Natural killer cell (primary cell): ENCODE measurements around the gene CTBP1. TPM values are rescaled to one million over a fixed set of nuclear protein-coding genes. Genes with fewer than 3 reads are reported as not detected.

Experiments used
- ATAC-seq, 3 donors: fragments of 150-1000 bp in 2 of 3; fragments of 200-7000 bp in 1 of 3; cut with Tn5 transposase; 1 replicate in 1 of 3; 2 replicates in 2 of 3; pipeline ENCODE4 v1.10.0; 2021; ENCODE audit warnings: mild to moderate bottlenecking in 2 of 3, moderate library complexity in 2 of 3
- DNase-seq, 2 donors: peaks; one replicate each; pipeline versions ENCODE4 v3.0.0 to v3.0.0-alpha.2; 2013 to 2021; ENCODE audit warnings: mixed read lengths in 1 of 2
- H3K27ac ChIP-seq: one replicate; pipeline ENCODE4 v1.5.1; 2013; ENCODE audit warnings: mild to moderate bottlenecking, low read length
- H3K27me3 ChIP-seq: one replicate; pipeline ENCODE4 v1.6.1; 2013; ENCODE audit warnings: low read length; ENCODE audit not compliant: control insufficient read depth, insufficient read depth
- H3K36me3 ChIP-seq: one replicate; pipeline ENCODE4 v1.6.1; 2013; ENCODE audit warnings: low read length; ENCODE audit not compliant: control insufficient read depth, insufficient read depth
- H3K4me1 ChIP-seq: one replicate; pipeline ENCODE4 v1.6.1; 2013; ENCODE audit warnings: low read length; ENCODE audit not compliant: control insufficient read depth, insufficient read depth
- H3K4me3 ChIP-seq: one replicate; pipeline ENCODE4 v1.5.1; 2013; ENCODE audit warnings: low read length
- H3K9me3 ChIP-seq: one replicate; pipeline ENCODE4 v1.6.1; 2013; ENCODE audit warnings: low read length; ENCODE audit not compliant: control insufficient read depth, insufficient read depth
- H3K27ac Mint-ChIP-seq, 2 donors: one replicate each; pipeline ENCODE4 v1.8.0; 2022; ENCODE audit warnings: mild to moderate bottlenecking in 2 of 2, mixed read lengths in 2 of 2, moderate library complexity in 1 of 2
- H3K27me3 Mint-ChIP-seq, 2 donors: one replicate each; pipeline ENCODE4 v1.8.0; 2022; ENCODE audit warnings: low read depth in 2 of 2, mixed read lengths in 2 of 2
- H3K36me3 Mint-ChIP-seq: one replicate; pipeline ENCODE4 v1.8.0; 2022; ENCODE audit warnings: mixed read lengths
- H3K4me1 Mint-ChIP-seq, 2 donors: one replicate each; pipeline ENCODE4 v1.8.0; 2022; ENCODE audit warnings: mixed read lengths in 2 of 2
- H3K4me3 Mint-ChIP-seq: one replicate; pipeline ENCODE4 v1.8.0; 2022; ENCODE audit warnings: mild to moderate bottlenecking, moderate library complexity, mixed read lengths
- H3K9me3 Mint-ChIP-seq, 2 donors: one replicate each; pipeline ENCODE4 v1.8.0; 2022; ENCODE audit warnings: mixed read lengths in 2 of 2
- CTCF ChIP-seq: fragments of 200-600 bp; IDR thresholded peaks from one replicate; pipeline ENCODE4 v1.8.0; 2022; ENCODE audit warnings: antibody characterized with exemption
- WGBS: methylation state at CpG from one replicate; pipeline ENCODE4 v1.1.7; 2013; ENCODE audit warnings: missing lambda C conversion rate; ENCODE audit not compliant: insufficient coverage; 5-methylcytosine and 5-hydroxymethylcytosine counted together
- intact Hi-C: fragments of 100-400 bp; cut with micrococcal nuclease; formaldehyde crosslinking; loops from one replicate; pipeline ENCODE4 v1.14.2; 2022
- total RNA-seq, 4 donors: library from RNA; stranded (reverse); fragments of 120-200 nt in 1 of 4; gene quantifications; one replicate each; pipeline versions ENCODE4 v1.2.3 to v1.2.4, GENCODE V29; 2013 to 2022

CTBP1 gene
- total RNA-seq, 3 donors from 2014 or later (not counting 1 experiment from before 2014, with no cell fraction given) = 384 to 388 (median 388) TPM

- ATAC-seq (peak; percentile 61 to 87 (median 85)), DNase-seq (peak; percentile 79 to 87)
- no peaks in the 10 kb centered on the region for H3K36me3 ChIP-seq
- 48% methylated on average over 27 of the region's 28 CpGs for WGBS
- H3K27ac ChIP-seq = peak overlapping the region; percentile 82
- peaks cover 71% of the 10 kb centered on the region for H3K4me1 ChIP-seq
- intact Hi-C loops = loop anchor here (1.0 to 2.0 kb wide), 3 partner anchors 10 to 69 kb away; no protein-coding TSS in a partner anchor
- H3K27me3 ChIP-seq = peaks cover 3% of the 10 kb centered on the region
- Mint-ChIP-seq H3K4me1 (peaks cover 60 to 88% of the 10 kb centered on the region in 2 donors), H3K36me3 (peaks cover 24% of the 10 kb centered on the region), H3K27ac (peak overlapping the region; percentile 9 to 79), H3K27me3 (no peaks in the 10 kb centered on the region), H3K9me3 (peaks cover 5 to 12% of the 10 kb centered on the region in 2 donors), H3K4me3 (peak overlapping the region; percentile 2)
- H3K9me3 ChIP-seq = peaks cover 10% of the 10 kb centered on the region
- no peak for TF ChIP-seq CTCF
- H3K4me3 ChIP-seq = peak overlapping the region; percentile 15
Measured at GRCh38 chr4:1177274-1178141, 71.4 kb downstream of the CTBP1 start.

- Histone ChIP-seq H3K27ac (peak overlapping the region; percentile 10), H3K4me1 (peaks cover 78% of the 10 kb centered on the region), H3K27me3 (peaks cover 3% of the 10 kb centered on the region), H3K4me3 (no peak overlapping the region), H3K36me3 (no peaks in the 10 kb centered on the region), H3K9me3 (peaks cover 8% of the 10 kb centered on the region)
- Mint-ChIP-seq H3K27me3 (no peaks in the 10 kb centered on the region), H3K4me1 (peaks cover 51 to 82% of the 10 kb centered on the region in 2 donors), H3K36me3 (peaks cover 17% of the 10 kb centered on the region), H3K4me3 (peak overlapping the region; percentile 2), H3K27ac (peak overlapping the region; percentile 9 to 79), H3K9me3 (peaks cover 5 to 10% of the 10 kb centered on the region in 2 donors)
- ATAC-seq (peak in 2 of 3 donors; percentile 27 to 67), DNase-seq (no peak)
- intact Hi-C loops = loop anchor here (1.0 to 2.0 kb wide), 4 partner anchors 8 to 70 kb away; no protein-coding TSS in a partner anchor
- 20% methylated on average over 1 of the region's 1 CpG for WGBS
- TF ChIP-seq CTCF = no peak
Measured at GRCh38 chr4:1176398-1177273, 72.3 kb downstream of the CTBP1 start.

DNA sequence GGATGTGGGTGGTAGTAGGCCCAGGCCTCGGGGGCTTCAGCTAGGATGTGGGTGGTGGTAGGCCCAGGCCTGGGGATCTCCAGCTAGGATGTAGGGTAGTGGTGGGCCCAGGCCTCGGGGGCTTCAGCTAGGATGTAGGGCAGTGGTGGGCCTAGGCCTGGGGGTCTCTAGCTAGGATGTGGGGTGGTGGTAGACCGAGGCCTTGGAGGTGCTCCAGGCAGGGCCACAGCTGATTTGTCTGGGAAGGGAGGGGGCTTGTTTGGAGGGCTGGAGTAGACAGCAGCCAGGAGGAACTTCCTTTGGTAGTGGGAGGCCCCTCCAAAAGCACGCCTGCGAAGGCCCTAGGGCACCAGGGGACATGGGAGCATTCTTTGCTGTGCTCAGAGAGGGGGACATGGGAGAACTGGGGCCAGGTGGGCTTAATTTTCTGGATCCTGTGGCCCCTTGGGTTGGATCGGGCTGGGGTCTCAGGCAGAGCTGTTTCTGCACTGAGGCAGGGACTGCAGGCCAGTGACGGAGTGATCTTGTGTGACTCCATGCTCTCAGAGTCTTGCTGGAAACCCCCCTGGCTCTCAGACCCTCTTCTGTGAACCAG is 73.2 kb downstream of the CTBP1 start:
- ATAC-seq = no peak
- 95% methylated on average over 7 of the region's 7 CpGs for WGBS
- Mint-ChIP-seq H3K9me3 (peaks cover 3 to 7% of the 10 kb centered on the region in 2 donors), H3K36me3 (peaks cover 8% of the 10 kb centered on the region), H3K27ac (peak overlapping the region; percentile 9 to 79), H3K27me3 (no peaks in the 10 kb centered on the region), H3K4me1 (peaks cover 48 to 79% of the 10 kb centered on the region in 2 donors), H3K4me3 (no peak overlapping the region)
- intact Hi-C loops = loop anchor here (1.0 to 2.0 kb wide), 2 partner anchors 7 to 71 kb away; no protein-coding TSS in a partner anchor
- H3K9me3 ChIP-seq = peaks cover 4% of the 10 kb centered on the region
- peaks cover under 1% of the 10 kb centered on the region for H3K36me3 ChIP-seq
- DNase-seq = no peak
- no peak overlapping the region for H3K4me3 ChIP-seq
- peaks cover 3% of the 10 kb centered on the region for H3K27me3 ChIP-seq
- H3K4me1 ChIP-seq = peaks cover 83% of the 10 kb centered on the region
- no peak for TF ChIP-seq CTCF
- H3K27ac ChIP-seq = no peak overlapping the region
